Measurements from ENCODE around the gene XCL1.

The XCL1 gene

GRCh38 chr1:168605443-168605842 lies 29.0 kb downstream of the XCL1 start:
- DNase-seq (ENCODE audit: low read depth in 2 of 2): no peak

GRCh38 chr1:168606096-168606495 lies 29.7 kb downstream of the XCL1 start:
- DNase-seq (ENCODE audit: low read depth in 2 of 2): no peak

GRCh38 chr1:168607872-168608428 lies 31.5 kb downstream of the XCL1 start:
- DNase-seq (ENCODE audit: low read depth in 2 of 2): no peak

GRCh38 chr1:168608796-168609715 lies 32.7 kb downstream of the XCL1 start:
- DNase-seq (ENCODE audit: low read depth in 2 of 2): no peak

GRCh38 chr1:168609741-168610510 lies 33.5 kb downstream of the XCL1 start:
- no peak for DNase-seq (ENCODE audit: low read depth in 2 of 2)

GRCh38 chr1:168613038-168613451 lies 36.6 kb downstream of the XCL1 start:
- DNase-seq (ENCODE audit: low read depth in 2 of 2): no peak

- no peak for DNase-seq (ENCODE audit: low read depth in 2 of 2)
Measured at GRCh38 chr1:168613691-168614231, 37.4 kb downstream of the XCL1 start.

- DNase-seq (ENCODE audit: low read depth in 2 of 2): no peak
Measured at GRCh38 chr1:168614235-168614634, 37.8 kb downstream of the XCL1 start.

GRCh38 chr1:168615965-168616364 lies 39.6 kb downstream of the XCL1 start:
- DNase-seq (ENCODE audit: low read depth in 2 of 2): no peak

- no peak for DNase-seq (ENCODE audit: low read depth in 2 of 2)
Measured at GRCh38 chr1:168617974-168618750, 41.8 kb downstream of the XCL1 start.

- no peak for DNase-seq (ENCODE audit: low read depth in 2 of 2)
Measured at GRCh38 chr1:168618886-168619285, 42.5 kb downstream of the XCL1 start.

- DNase-seq (ENCODE audit: low read depth in 2 of 2): no peak
Measured at GRCh38 chr1:168621356-168621755, 45.0 kb downstream of the XCL1 start.

GRCh38 chr1:168623003-168623828 lies 46.8 kb downstream of the XCL1 start:
- no peak for DNase-seq (ENCODE audit: low read depth in 2 of 2)

- no peak for DNase-seq (ENCODE audit: low read depth in 2 of 2)
Measured at GRCh38 chr1:168623831-168624230, 47.4 kb downstream of the XCL1 start.

GRCh38 chr1:168626326-168626725 lies 49.9 kb downstream of the XCL1 start:
- DNase-seq (ENCODE audit: low read depth in 2 of 2): no peak

- DNase-seq (ENCODE audit: low read depth in 2 of 2): no peak
Measured at GRCh38 chr1:168627370-168627769, 51.0 kb downstream of the XCL1 start.

GRCh38 chr1:168628807-168629206 lies 52.4 kb downstream of the XCL1 start:
- no peak for DNase-seq (ENCODE audit: low read depth in 2 of 2)

- DNase-seq (ENCODE audit: low read depth in 2 of 2): no peak
Measured at GRCh38 chr1:168629466-168629865, 53.1 kb downstream of the XCL1 start.
